Fibroblast of lung (primary cell): ENCODE results near the gene GRK5.

ENCODE experiments used
- CTCF ChIP-seq, 2 donors: IDR thresholded peaks in 1 of 2; conservative IDR thresholded peaks in 1 of 2; 1 replicate in 1 of 2; 2 replicates in 1 of 2; pipeline ENCODE4 v1.5.1; 2011 to 2012; ENCODE audit warnings: low read length in 2 of 2, control low read depth in 1 of 2, inconsistent platforms in 1 of 2, low read depth in 1 of 2, mild to moderate bottlenecking in 1 of 2
- EZH2 ChIP-seq: IDR thresholded peaks from 2 replicates; pipeline ENCODE4 v1.5.1; 2012; ENCODE audit warnings: low read length, control low read depth, mild to moderate bottlenecking; ENCODE audit errors: missing control alignments

- no peak for TF ChIP-seq CTCF (conservative IDR thresholded peaks at IDR 0.05 in 1 of 2, IDR thresholded peaks at IDR 0.05 in 1 of 2; ENCODE audit: low read depth in 1 of 2, low read length in 2 of 2)
- no peak for TF ChIP-seq EZH2
Measured at GRCh38 chr10:119219871-119220270, 12.5 kb downstream of the GRK5 start.
